Endodermal cell (in vitro differentiated cells): ENCODE data around the gene NISCH. TPM values are rescaled to one million over a fixed set of nuclear protein-coding genes. Genes with fewer than 3 reads are reported as not detected.
A peak's percentile ranks its signal among the peaks of the same experiment; 100 is the strongest.

Source experiments
- DNase-seq: peaks from one replicate; pipeline ENCODE4 v3.0.0-alpha.2; 2017
- H3K27ac ChIP-seq: 2 replicates; pipeline ENCODE4 v1.5.1; 2013; ENCODE audit warnings: mild to moderate bottlenecking, low read depth, low read length, moderate library complexity
- H3K27me3 ChIP-seq: 2 replicates; pipeline ENCODE4 v1.6.1; 2013; ENCODE audit warnings: mild to moderate bottlenecking, low read length, moderate library complexity; ENCODE audit not compliant: insufficient read depth, control insufficient read depth, poor library complexity, severe bottlenecking
- H3K36me3 ChIP-seq: 2 replicates; pipeline ENCODE4 v1.7.0; 2013; ENCODE audit warnings: mild to moderate bottlenecking, low read length, moderate library complexity; ENCODE audit not compliant: control insufficient read depth, insufficient read depth
- H3K4me1 ChIP-seq: one replicate; pipeline ENCODE4 v1.7.0; 2013; ENCODE audit warnings: low read length; ENCODE audit not compliant: control insufficient read depth, insufficient read depth
- H3K4me3 ChIP-seq: 2 replicates; pipeline ENCODE4 v1.5.1; 2013; ENCODE audit warnings: mild to moderate bottlenecking, low read length, moderate library complexity
- H3K9ac ChIP-seq: 2 replicates; pipeline ENCODE4 v1.6.1; 2013; ENCODE audit warnings: mild to moderate bottlenecking, low read length, moderate library complexity; ENCODE audit not compliant: poor library complexity, severe bottlenecking; ENCODE audit errors: extremely low read depth
- H3K9me3 ChIP-seq: 2 replicates; pipeline ENCODE4 v1.6.1; 2013; ENCODE audit warnings: mild to moderate bottlenecking, low read length, moderate library complexity; ENCODE audit not compliant: control insufficient read depth
- H3K27ac Mint-ChIP-seq: 2 replicates; pipeline ENCODE4 v1.8.0; 2020; ENCODE audit warnings: mixed read lengths
- H3K27me3 Mint-ChIP-seq: 2 replicates; pipeline ENCODE4 v1.8.0; 2021; ENCODE audit warnings: mild to moderate bottlenecking, mixed read lengths; ENCODE audit not compliant: insufficient read depth
- H3K36me3 Mint-ChIP-seq: 2 replicates; pipeline ENCODE4 v1.8.0; 2020; ENCODE audit warnings: low read depth, mixed read lengths
- H3K4me1 Mint-ChIP-seq: 2 replicates; pipeline ENCODE4 v1.8.0; 2020; ENCODE audit warnings: mixed read lengths
- H3K4me3 Mint-ChIP-seq: 2 replicates; pipeline ENCODE4 v1.8.0; 2020; ENCODE audit warnings: mild to moderate bottlenecking, moderate library complexity, mixed read lengths
- H3K9me3 Mint-ChIP-seq: 2 replicates; pipeline ENCODE4 v1.8.0; 2020; ENCODE audit warnings: mild to moderate bottlenecking, mixed read lengths
- CTCF ChIP-seq: fragments of 200-600 bp; sonication (generic); conservative IDR thresholded peaks from 2 replicates; pipeline ENCODE4 v1.5.0; 2021; ENCODE audit warnings: antibody characterized with exemption, mild to moderate bottlenecking
- WGBS, 2 experiments: methylation state at CpG; one replicate each; pipeline versions ENCODE4 v1.1.5 to v1.1.7; 2013; ENCODE audit warnings: missing lambda C conversion rate in 2 of 2, mixed read lengths in 1 of 2; ENCODE audit not compliant: insufficient coverage in 1 of 2, insufficient read length in 1 of 2; 5-methylcytosine and 5-hydroxymethylcytosine counted together
- total RNA-seq, 2 donors: library from RNA; stranded (reverse); fragmentation: NEBNext Ultra II Directional in 1 of 2; extraction: Animal tissue kit (Norgen Biotek cat#: 25700) in 1 of 2; gene quantifications; 2 replicates in 1 of 2; 3 replicates in 1 of 2; pipeline ENCODE4 v1.2.1, GENCODE V29; 2021

Gene NISCH
- total RNA-seq, 2 donors from 2014 or later, result 151 to 156 TPM

DNA sequence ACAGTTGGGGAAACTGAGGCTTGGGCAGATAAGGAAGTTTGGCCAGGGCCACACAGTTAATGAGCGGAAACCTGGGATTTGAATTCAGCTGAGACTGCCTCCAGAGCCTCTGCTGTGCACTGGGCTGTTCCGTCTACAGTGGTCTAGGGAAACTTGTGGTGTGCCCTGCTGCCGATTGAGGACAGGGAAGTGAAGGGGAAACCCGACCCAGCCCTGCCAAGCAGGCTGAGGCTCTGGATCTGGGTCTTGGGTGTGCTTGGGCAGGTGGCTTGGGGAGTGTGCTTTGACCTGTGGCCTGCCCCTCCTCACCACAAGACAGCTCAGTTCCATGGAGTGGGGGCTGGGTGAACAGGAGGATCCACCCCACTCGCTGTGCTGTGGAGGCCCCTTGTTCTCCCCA, 17.6 kb downstream of the NISCH start:
- H3K4me3 ChIP-seq, result no peak overlapping the region
- H3K9me3 Mint-ChIP-seq, result no peaks in the 10 kb centered on the region
- peaks cover 81% of the 10 kb centered on the region for H3K36me3 ChIP-seq
- no peak overlapping the region for H3K4me3 Mint-ChIP-seq
- peaks cover 67% of the 10 kb centered on the region for H3K36me3 Mint-ChIP-seq
- 89 to 93% methylated on average over 4 to 5 of the region's 5 CpGs for WGBS, 2 experiments
- no peaks in the 10 kb centered on the region for H3K4me1 ChIP-seq
- no peaks in the 10 kb centered on the region for H3K27me3 Mint-ChIP-seq
- H3K4me1 Mint-ChIP-seq, result no peaks in the 10 kb centered on the region
- H3K9ac ChIP-seq, result no peak overlapping the region
- DNase-seq, result no peak
- no peak overlapping the region for H3K27ac Mint-ChIP-seq
- TF ChIP-seq CTCF, result no peak
- H3K27ac ChIP-seq, result no peak overlapping the region
- H3K9me3 ChIP-seq, result no peaks in the 10 kb centered on the region
- no peaks in the 10 kb centered on the region for H3K27me3 ChIP-seq

DNA sequence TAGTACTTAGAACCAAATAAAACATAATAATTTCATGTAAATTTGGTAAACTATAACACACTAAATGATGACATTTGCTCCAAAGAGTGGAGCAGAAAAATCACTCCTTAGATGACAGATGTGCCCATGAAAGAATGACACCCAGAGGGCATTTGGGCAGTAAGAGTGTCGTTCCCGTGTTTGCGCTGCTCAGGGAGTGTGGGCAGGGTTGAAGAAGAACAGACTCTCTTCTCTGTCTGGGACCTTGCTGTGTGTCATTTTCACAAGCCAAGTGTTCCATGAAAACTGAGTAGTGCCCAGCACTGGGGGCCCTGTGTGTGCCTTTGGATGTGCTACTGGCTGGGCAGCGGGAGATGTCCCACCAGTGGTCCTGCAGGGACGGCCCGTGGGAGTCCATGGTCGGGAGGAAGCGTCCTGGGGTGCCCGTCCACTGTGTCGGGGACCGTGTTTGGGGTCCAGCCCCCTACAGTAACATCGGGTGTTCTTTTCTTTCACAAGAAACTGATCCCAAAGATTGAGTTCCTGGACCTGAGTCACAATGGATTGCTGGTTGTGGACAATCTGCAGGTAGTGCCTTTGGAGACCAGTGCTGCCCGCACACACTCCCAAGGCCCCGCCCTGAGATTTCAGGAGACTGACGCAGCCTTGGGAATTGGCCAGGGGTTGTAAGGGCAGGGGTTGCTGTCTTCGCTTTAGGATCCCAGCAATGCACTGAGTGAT, 21.8 kb downstream of the NISCH start:
- Histone ChIP-seq H3K27ac (no peak overlapping the region), H3K9me3 (no peaks in the 10 kb centered on the region), H3K36me3 (peaks cover 97% of the 10 kb centered on the region), H3K27me3 (no peaks in the 10 kb centered on the region), H3K9ac (no peak overlapping the region), H3K4me3 (no peak overlapping the region), H3K4me1 (no peaks in the 10 kb centered on the region)
- Mint-ChIP-seq H3K27me3 (no peaks in the 10 kb centered on the region), H3K36me3 (peaks cover 86% of the 10 kb centered on the region), H3K27ac (no peak overlapping the region), H3K4me3 (no peak overlapping the region), H3K4me1 (no peaks in the 10 kb centered on the region), H3K9me3 (no peaks in the 10 kb centered on the region)
- WGBS, 2 experiments, result 95 to 98% methylated on average over 16 of the region's 16 CpGs
- DNase-seq, result no peak
- no peak for TF ChIP-seq CTCF

DNA sequence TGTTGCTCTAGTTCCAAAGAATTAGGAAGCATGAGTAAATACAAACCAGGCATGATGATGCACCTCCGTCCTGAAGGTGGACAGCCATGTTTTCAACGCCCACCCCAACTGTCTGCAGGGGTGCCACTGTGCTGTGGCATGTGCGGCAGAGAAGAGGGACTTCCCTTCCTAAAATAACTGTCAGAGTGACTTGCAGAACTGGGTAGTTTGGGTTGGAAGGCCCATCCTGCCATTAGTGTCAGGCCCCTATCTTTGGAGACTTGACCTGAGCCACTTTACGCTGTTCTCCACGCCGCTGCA, 22.3 kb downstream of the NISCH start:
- H3K4me3 Mint-ChIP-seq, result no peak overlapping the region
- TF ChIP-seq CTCF, result no peak

More for the DNA sequence above, 22.3 kb downstream of the NISCH start:
- DNase-seq, result no peak
- H3K4me1 ChIP-seq, result no peaks in the 10 kb centered on the region
- H3K9me3 ChIP-seq, result no peaks in the 10 kb centered on the region
- no peak overlapping the region for H3K27ac ChIP-seq
- H3K4me1 Mint-ChIP-seq, result no peaks in the 10 kb centered on the region
- no peak overlapping the region for H3K9ac ChIP-seq
- H3K27me3 Mint-ChIP-seq, result no peaks in the 10 kb centered on the region
- no peaks in the 10 kb centered on the region for H3K27me3 ChIP-seq
- no peaks in the 10 kb centered on the region for H3K9me3 Mint-ChIP-seq
- H3K4me3 ChIP-seq, result no peak overlapping the region
- peaks cover 86% of the 10 kb centered on the region for H3K36me3 Mint-ChIP-seq
- H3K36me3 ChIP-seq, result peaks cover 97% of the 10 kb centered on the region
- H3K27ac Mint-ChIP-seq, result peak overlapping the region; percentile 74
- 88 to 97% methylated on average over 5 to 6 of the region's 6 CpGs for WGBS, 2 experiments
